ENCODE data around the gene CAMLG. TPM values are rescaled to one million over a fixed set of nuclear protein-coding genes. Genes with fewer than 3 reads are reported as not detected.
"Not testable (repeated sequence)": the region's sequence is repeated elsewhere in the genome, so short reads cannot be mapped to it uniquely, and the experiment has no call there.

Gene CAMLG
- total RNA-seq, result 10 to 100 TPM; 19.8 to 35.2 TPM

GRCh38 chr5:134738133-134738962 lies at the start of gene CAMLG:
Gene CAMLG, plus strand, starts transcription at chr5:134738548. Its CDS starts 73 bp downstream, at chr5:134738621.
- peak within 1 kb of the TSS; percentile 95 for H3K27ac Mint-ChIP-seq

GRCh38 chr5:134690144-134690543 lies 48.2 kb upstream of the CAMLG start:
- H3K27me3 Mint-ChIP-seq; DNase-seq; H3K4me3 Mint-ChIP-seq; intact Hi-C loops (cut with DNase I, micrococcal nuclease); H3K9me3 Mint-ChIP-seq (ENCODE audit: low read depth); H3K27ac Mint-ChIP-seq; H3K4me1 Mint-ChIP-seq; POLR2A ChIA-PET; ATAC-seq: not testable (repeated sequence)
- H3K36me3 Mint-ChIP-seq (ENCODE audit: low read depth), result peaks cover 45% of the 10 kb centered on the region
- CTCF ChIA-PET, result interaction anchor here (0.6 to 1.5 kb wide), 3 partner anchors 18 to 70 kb away, joined by 3 to 4 read pairs (median 4); no protein-coding TSS in a partner anchor

More at GRCh38 chr5:134738133-134738962, at the start of gene CAMLG:
- DNase-seq (peak; percentile 99), ATAC-seq (peak; percentile 97)
- ChIA-PET CTCF (interaction anchor here (0.8 to 4.2 kb wide), 12 partner anchors 10 to 513 kb away, joined by 3 to 50 read pairs (median 4); partner anchors contain the start of genes C5orf24, DDX46, PCBD2 and PPP2CA), POLR2A (interaction anchor here (0.5 to 3.8 kb wide), 11 partner anchors 10 to 808 kb away, joined by 3 to 19 read pairs (median 3); partner anchors contain the start of genes C5orf24, DDX46 and PCBD2)
- Mint-ChIP-seq H3K9me3 (ENCODE audit: low read depth) (no peaks in the 10 kb centered on the region), H3K36me3 (ENCODE audit: low read depth) (peaks cover 13% of the 10 kb centered on the region), H3K4me1 (peaks cover 27% of the 10 kb centered on the region), H3K27me3 (no peaks in the 10 kb centered on the region), H3K4me3 (peak within 1 kb of the TSS; percentile 94)
- intact Hi-C loops (cut with DNase I, micrococcal nuclease), result loop anchor here (1.0 to 5.0 kb wide), 17 partner anchors 20 to 562 kb away; partner anchors contain the start of genes C5orf24 (in 2 of the 2), DDX46 (in 2 of the 2), PCBD2 (in 2 of the 2) and CDKL3 (in 1 of the 2)

GRCh38 chr5:134692722-134693121 lies 45.6 kb upstream of the CAMLG start:
- ATAC-seq, result no peak
- H3K36me3 Mint-ChIP-seq (ENCODE audit: low read depth), result peaks cover 39% of the 10 kb centered on the region
- DNase-seq, result no peak
- H3K4me3 Mint-ChIP-seq, result no peak overlapping the region
- intact Hi-C loops (cut with DNase I, micrococcal nuclease), result no loop called here
- H3K9me3 Mint-ChIP-seq (ENCODE audit: low read depth), result no peaks in the 10 kb centered on the region
- ChIA-PET POLR2A (no interaction called here), CTCF (interaction anchor here (0.8 kb wide), 1 partner anchor 109 kb away, joined by 4 read pairs; no protein-coding TSS in a partner anchor)
- no peak overlapping the region for H3K27ac Mint-ChIP-seq
- H3K27me3 Mint-ChIP-seq, result no peaks in the 10 kb centered on the region
- no peaks in the 10 kb centered on the region for H3K4me1 Mint-ChIP-seq

- ChIA-PET CTCF (interaction anchor here (0.7 to 1.4 kb wide), 2 partner anchors 10 to 18 kb away, joined by 3 to 4 read pairs; no protein-coding TSS in a partner anchor), POLR2A (no interaction called here)
Measured at GRCh38 chr5:134708301-134708700, 30.0 kb upstream of the CAMLG start.

GRCh38 chr5:134714120-134714519 lies 24.2 kb upstream of the CAMLG start:
- H3K9me3 Mint-ChIP-seq (ENCODE audit: low read depth), result no peaks in the 10 kb centered on the region
- ChIA-PET CTCF (interaction anchor here (0.6 to 1.4 kb wide), 2 partner anchors 12 to 477 kb away, joined by 3 read pairs; no protein-coding TSS in a partner anchor), POLR2A (interaction anchor here (0.6 kb wide), 1 partner anchor 194 kb away, joined by 6 read pairs; no protein-coding TSS in a partner anchor)
- H3K4me3 Mint-ChIP-seq, result no peak overlapping the region
- DNase-seq, result no peak
- no peaks in the 10 kb centered on the region for H3K27me3 Mint-ChIP-seq
- intact Hi-C loops (cut with DNase I, micrococcal nuclease), result no loop called here
- peaks cover 32% of the 10 kb centered on the region for H3K36me3 Mint-ChIP-seq (ENCODE audit: low read depth)
- no peak overlapping the region for H3K27ac Mint-ChIP-seq
- ATAC-seq, result no peak
- H3K4me1 Mint-ChIP-seq, result no peaks in the 10 kb centered on the region

More at GRCh38 chr5:134708301-134708700, 30.0 kb upstream of the CAMLG start:
- intact Hi-C loops (cut with DNase I, micrococcal nuclease), result no loop called here
- ATAC-seq (no peak), DNase-seq (no peak)
- H3K27me3 Mint-ChIP-seq, result no peaks in the 10 kb centered on the region
- H3K9me3 Mint-ChIP-seq (ENCODE audit: low read depth), result no peaks in the 10 kb centered on the region
- no peaks in the 10 kb centered on the region for H3K4me1 Mint-ChIP-seq
- no peak overlapping the region for H3K4me3 Mint-ChIP-seq
- no peak overlapping the region for H3K27ac Mint-ChIP-seq
- H3K36me3 Mint-ChIP-seq (ENCODE audit: low read depth), result peaks cover 40% of the 10 kb centered on the region

GRCh38 chr5:134714541-134714940 lies 23.8 kb upstream of the CAMLG start:
- Mint-ChIP-seq H3K4me1 (no peaks in the 10 kb centered on the region), H3K27me3 (no peaks in the 10 kb centered on the region), H3K9me3 (ENCODE audit: low read depth) (no peaks in the 10 kb centered on the region), H3K4me3 (no peak overlapping the region), H3K27ac (no peak overlapping the region), H3K36me3 (ENCODE audit: low read depth) (peaks cover 32% of the 10 kb centered on the region)
- ChIA-PET CTCF (interaction anchor here (1.4 kb wide), 1 partner anchor 12 kb away, joined by 3 read pairs; no protein-coding TSS in a partner anchor), POLR2A (interaction anchor here (0.6 kb wide), 1 partner anchor 193 kb away, joined by 6 read pairs; no protein-coding TSS in a partner anchor)
- ATAC-seq, result no peak
- no peak for DNase-seq
- intact Hi-C loops (cut with DNase I, micrococcal nuclease), result no loop called here

GRCh38 chr5:134715466-134715865 lies 22.9 kb upstream of the CAMLG start:
- DNase-seq; intact Hi-C loops (cut with DNase I, micrococcal nuclease); POLR2A ChIA-PET; CTCF ChIA-PET; H3K27me3 Mint-ChIP-seq; ATAC-seq; H3K9me3 Mint-ChIP-seq (ENCODE audit: low read depth); H3K27ac Mint-ChIP-seq; H3K4me1 Mint-ChIP-seq; H3K4me3 Mint-ChIP-seq: not testable (repeated sequence)
- H3K36me3 Mint-ChIP-seq (ENCODE audit: low read depth), result peaks cover 35% of the 10 kb centered on the region

- Mint-ChIP-seq H3K27me3 (no peaks in the 10 kb centered on the region), H3K4me3 (no peak overlapping the region), H3K9me3 (ENCODE audit: low read depth) (no peaks in the 10 kb centered on the region), H3K36me3 (ENCODE audit: low read depth) (peaks cover 20% of the 10 kb centered on the region), H3K27ac (no peak overlapping the region), H3K4me1 (no peaks in the 10 kb centered on the region)
- intact Hi-C loops (cut with DNase I, micrococcal nuclease), result no loop called here
- no peak for DNase-seq
- POLR2A ChIA-PET, result no interaction called here
- no peak for ATAC-seq
- CTCF ChIA-PET, result interaction anchor here (0.6 to 2.0 kb wide), 2 partner anchors 11 to 1106 kb away, joined by 3 to 8 read pairs; no protein-coding TSS in a partner anchor
Measured at GRCh38 chr5:134724872-134725271, 13.5 kb upstream of the CAMLG start.

GRCh38 chr5:134732819-134733218 lies 5.5 kb upstream of the CAMLG start:
- Mint-ChIP-seq H3K4me3 (no peak overlapping the region), H3K27ac (no peak overlapping the region), H3K27me3 (no peaks in the 10 kb centered on the region), H3K4me1 (peaks cover 5% of the 10 kb centered on the region), H3K36me3 (ENCODE audit: low read depth) (no peaks in the 10 kb centered on the region), H3K9me3 (ENCODE audit: low read depth) (no peaks in the 10 kb centered on the region)
- ChIA-PET CTCF (interaction anchor here (0.7 kb wide), 1 partner anchor 45 kb away, joined by 3 read pairs; no protein-coding TSS in a partner anchor), POLR2A (no interaction called here)
- DNase-seq (no peak), ATAC-seq (no peak)
- intact Hi-C loops (cut with DNase I, micrococcal nuclease), result no loop called here

- ChIA-PET CTCF (interaction anchor here (0.6 to 1.9 kb wide), 4 partner anchors 9 to 560 kb away, joined by 3 to 8 read pairs (median 4); partner anchors contain the start of gene DDX46), POLR2A (interaction anchor here (0.6 to 1.0 kb wide), 3 partner anchors 18 to 148 kb away, joined by 3 to 9 read pairs (median 3); no protein-coding TSS in a partner anchor)
- ATAC-seq (no peak), DNase-seq (peak; percentile 35)
- no peaks in the 10 kb centered on the region for H3K9me3 Mint-ChIP-seq (ENCODE audit: low read depth)
- intact Hi-C loops (cut with DNase I, micrococcal nuclease), result loop anchor here (5.0 kb wide), 4 partner anchors 133 to 433 kb away; partner anchors contain the start of gene CDKN2AIPNL (in 1 of the 2)
- H3K27ac Mint-ChIP-seq, result no peak overlapping the region
- H3K36me3 Mint-ChIP-seq (ENCODE audit: low read depth), result peaks cover 5% of the 10 kb centered on the region
- H3K27me3 Mint-ChIP-seq, result no peaks in the 10 kb centered on the region
- H3K4me1 Mint-ChIP-seq, result peaks cover 14% of the 10 kb centered on the region
- H3K4me3 Mint-ChIP-seq, result no peak overlapping the region
Measured at GRCh38 chr5:134735243-134735642, 3.1 kb upstream of the CAMLG start.

- ATAC-seq, result no peak
- intact Hi-C loops (cut with DNase I, micrococcal nuclease), result loop anchor here (5.0 kb wide), 4 partner anchors 134 to 434 kb away; partner anchors contain the start of gene CDKN2AIPNL (in 1 of the 2)
- ChIA-PET POLR2A (interaction anchor here (1.0 kb wide), 1 partner anchor 149 kb away, joined by 3 read pairs; no protein-coding TSS in a partner anchor), CTCF (interaction anchor here (0.9 to 1.9 kb wide), 5 partner anchors 10 to 211 kb away, joined by 3 to 8 read pairs (median 4); partner anchors contain the start of genes DDX46 and JADE2)
- Mint-ChIP-seq H3K9me3 (ENCODE audit: low read depth) (no peaks in the 10 kb centered on the region), H3K27me3 (no peaks in the 10 kb centered on the region), H3K4me3 (no peak overlapping the region), H3K36me3 (ENCODE audit: low read depth) (peaks cover 10% of the 10 kb centered on the region), H3K4me1 (peaks cover 24% of the 10 kb centered on the region), H3K27ac (no peak overlapping the region)
- no peak for DNase-seq
Measured at GRCh38 chr5:134736173-134736812, 2.1 kb upstream of the CAMLG start.

Data from activated CD4-positive, alpha-beta T cell treated with anti-CD3 and anti-CD28 coated beads for 36 hours (primary cell).